Neutrophil (primary cell): ENCODE results near the gene XAB2.

ENCODE experiments used
- H3K27ac ChIP-seq: fragments of 200-600 bp; sonication (generic); 2 replicates; pipeline ENCODE4 v1.5.1; 2016; ENCODE audit warnings: mild to moderate bottlenecking, moderate library complexity
- H3K27me3 ChIP-seq: fragments of 200-600 bp; sonication (generic); 2 replicates; pipeline ENCODE4 v1.6.0; 2016; ENCODE audit warnings: mild to moderate bottlenecking
- H3K36me3 ChIP-seq: fragments of 200-600 bp; sonication (generic); 2 replicates; pipeline ENCODE4 v1.5.1; 2017
- H3K4me1 ChIP-seq, 2 experiments: fragments of 200-600 bp in 1 of 2; sonication (generic) in 1 of 2; 1 replicate in 1 of 2; 2 replicates in 1 of 2; pipeline versions ENCODE4 v1.5.1 to v1.6.1; 2013 to 2016; ENCODE audit warnings: low read depth in 1 of 2, low read length in 1 of 2, mild to moderate bottlenecking in 1 of 2, moderate library complexity in 1 of 2; ENCODE audit not compliant: control insufficient read depth in 1 of 2, insufficient read depth in 1 of 2
- H3K4me3 ChIP-seq, 2 experiments: fragments of 200-600 bp in 1 of 2; sonication (generic) in 1 of 2; 1 replicate in 1 of 2; 2 replicates in 1 of 2; pipeline ENCODE4 v1.5.1; 2013 to 2016; ENCODE audit warnings: low read depth in 1 of 2, low read length in 1 of 2, mild to moderate bottlenecking in 1 of 2, moderate library complexity in 1 of 2
- H3K9me3 ChIP-seq: fragments of 200-600 bp; sonication (generic); 2 replicates; pipeline ENCODE4 v1.5.1; 2016
- CTCF ChIP-seq: fragments of 200-600 bp; sonication (generic); IDR thresholded peaks from 2 replicates; pipeline ENCODE4 v1.5.1; 2016; ENCODE audit warnings: antibody characterized with exemption

Gene XAB2

GRCh38 chr19:7611541-7612279 lies 17.6 kb downstream of the XAB2 start:
- Histone ChIP-seq H3K9me3 (no peaks in the 10 kb centered on the region), H3K27ac (no peak overlapping the region), H3K27me3 (no peaks in the 10 kb centered on the region), H3K4me1 (peaks cover 0 to 4% of the 10 kb centered on the region in 2 experiments), H3K4me3 (no peak overlapping the region), H3K36me3 (no peaks in the 10 kb centered on the region)
- TF ChIP-seq CTCF: no peak

DNA sequence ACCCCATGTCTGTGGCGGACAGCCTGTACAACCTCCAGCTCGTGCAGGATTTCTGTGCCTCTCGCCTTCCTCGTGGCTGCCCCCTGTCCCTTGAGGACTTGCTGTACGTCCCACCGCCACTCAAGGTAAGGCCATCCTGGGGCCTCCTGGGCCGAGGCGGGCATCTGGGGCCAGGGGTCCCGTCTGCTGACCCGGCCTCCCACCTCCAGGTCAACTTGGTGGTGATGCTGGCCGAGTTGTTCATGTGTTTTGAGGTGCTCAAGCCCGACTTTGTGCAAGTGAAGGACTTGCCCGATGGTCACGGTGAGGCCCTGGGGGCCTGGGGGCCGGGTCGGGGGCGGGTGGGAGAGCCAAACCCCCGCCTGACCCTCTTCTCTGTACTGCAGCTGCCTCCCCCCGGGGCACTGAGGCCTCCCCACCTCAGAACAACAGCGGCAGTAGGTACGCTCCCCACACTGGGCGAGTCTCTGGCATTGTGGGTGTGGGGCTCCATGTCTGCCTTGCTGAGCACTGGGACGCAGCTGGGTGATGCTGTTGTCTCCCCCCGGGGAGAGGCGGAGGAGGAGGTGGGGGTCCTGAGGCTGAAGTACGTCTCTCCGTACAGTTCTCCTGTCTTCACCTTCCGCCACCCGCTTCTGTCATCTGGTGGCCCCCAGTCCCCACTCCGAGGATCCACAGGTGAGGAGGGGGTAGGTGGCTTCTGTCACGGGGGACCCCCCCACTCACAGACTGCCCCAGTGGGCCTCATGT lies 18.7 kb downstream of the XAB2 start:
- Histone ChIP-seq H3K27ac (no peak overlapping the region), H3K4me3 (no peak overlapping the region), H3K27me3 (no peaks in the 10 kb centered on the region), H3K4me1 (no peaks in the 10 kb centered on the region), H3K36me3 (no peaks in the 10 kb centered on the region), H3K9me3 (no peaks in the 10 kb centered on the region)
- TF ChIP-seq CTCF: no peak

DNA sequence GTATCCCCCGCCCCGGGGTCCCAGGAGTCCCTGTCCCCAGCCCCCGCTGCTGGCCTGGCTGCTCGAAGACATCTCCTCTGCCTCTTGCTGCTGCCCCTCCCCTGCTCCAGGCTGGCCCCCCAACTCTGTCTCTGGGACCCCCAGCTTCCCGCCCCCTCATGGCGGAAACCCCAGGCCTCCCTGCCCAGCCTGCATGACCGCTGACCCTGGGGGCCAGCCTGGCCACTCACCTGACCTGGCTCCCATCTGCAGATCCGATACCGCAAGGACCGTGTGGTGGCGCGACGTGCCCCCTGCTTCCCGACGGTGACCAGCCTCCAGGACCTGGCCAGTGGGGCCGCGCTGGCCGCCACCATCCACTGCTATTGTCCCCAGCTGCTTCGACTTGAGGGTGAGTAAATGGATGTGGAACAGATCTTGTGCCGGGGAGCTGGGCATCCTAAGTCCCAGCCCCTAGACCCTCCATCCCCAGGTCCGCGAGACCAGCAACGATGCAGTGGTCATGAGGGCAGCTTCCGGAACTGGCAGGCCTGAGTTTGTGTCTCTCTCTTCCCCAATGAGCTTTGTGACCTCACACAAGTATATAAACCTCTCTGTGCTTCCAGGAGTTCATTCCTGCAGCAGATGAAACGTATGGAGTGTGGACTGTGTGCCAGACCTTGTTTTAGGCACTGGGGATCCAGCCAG lies 21.3 kb downstream of the XAB2 start:
- no peak overlapping the region for H3K4me3 ChIP-seq
- peaks cover 21% of the 10 kb centered on the region for H3K27me3 ChIP-seq
- no peaks in the 10 kb centered on the region for H3K4me1 ChIP-seq
- no peak for TF ChIP-seq CTCF
- H3K36me3 ChIP-seq: no peaks in the 10 kb centered on the region
- no peaks in the 10 kb centered on the region for H3K9me3 ChIP-seq
- no peak overlapping the region for H3K27ac ChIP-seq

- Histone ChIP-seq H3K4me3 (no peak overlapping the region), H3K9me3 (no peaks in the 10 kb centered on the region), H3K27ac (no peak overlapping the region), H3K4me1 (no peaks in the 10 kb centered on the region), H3K27me3 (peaks cover 28% of the 10 kb centered on the region), H3K36me3 (no peaks in the 10 kb centered on the region)
- no peak for TF ChIP-seq CTCF
These were observed 22.0 kb downstream of the XAB2 start for GRCh38 chr19:7607212-7607873.

GRCh38 chr19:7606289-7606688 lies 23.1 kb downstream of the XAB2 start:
- Histone ChIP-seq H3K27ac (no peak overlapping the region), H3K4me3 (no peak overlapping the region), H3K4me1 (no peaks in the 10 kb centered on the region), H3K36me3 (no peaks in the 10 kb centered on the region), H3K9me3 (no peaks in the 10 kb centered on the region), H3K27me3 (peaks cover 35% of the 10 kb centered on the region)
- TF ChIP-seq CTCF: no peak
